K562 (cell line): ENCODE measurements around the gene TRIM38. TPM values are rescaled to one million over a fixed set of nuclear protein-coding genes. Genes with fewer than 3 reads are reported as not detected.

Source experiments
- AFF4 ChIP-seq: sonication (generic); formaldehyde crosslinking; IDR thresholded peaks from 2 replicates; pipeline ENCODE4 v1.8.0; 2023; ENCODE audit warnings: mild to moderate bottlenecking, missing genetic modification reagents
- DPF2 ChIP-seq: fragments of 450-650 bp; IDR thresholded peaks from 2 replicates; pipeline ENCODE4 v1.6.1; 2016
- ETS1 ChIP-seq: conservative IDR thresholded peaks from 2 replicates; pipeline ENCODE4 v1.6.1; 2011; ENCODE audit warnings: low read depth, mild to moderate bottlenecking, low read length; ENCODE audit not compliant: control insufficient read depth
- HDGF ChIP-seq: fragments of 450-650 bp; IDR thresholded peaks from 2 replicates; pipeline ENCODE4 v1.6.1; 2016
- ID3 ChIP-seq, 2 experiments: fragments of 250-450 bp in 1 of 2; fragments of 450-650 bp in 1 of 2; sonication (Bioruptor Pico) in 1 of 2; IDR thresholded peaks; 2 replicates each; pipeline versions ENCODE4 v1.6.1 to v1.8.0; 2016 to 2021; ENCODE audit warnings: mild to moderate bottlenecking in 2 of 2, moderate library complexity in 2 of 2, missing compliant biosample characterization in 1 of 2, missing genetic modification characterization in 1 of 2
- NFE2 ChIP-seq: IDR thresholded peaks from 2 replicates; pipeline ENCODE4 v1.6.1; 2014; ENCODE audit warnings: antibody characterized with exemption, low read depth
- NFE2L1 ChIP-seq: fragments of 450-650 bp; IDR thresholded peaks from 2 replicates; pipeline ENCODE4 v1.6.1; 2016; ENCODE audit warnings: missing genetic modification characterization, low read depth, mild to moderate bottlenecking, missing compliant biosample characterization, moderate library complexity, borderline replicate concordance
- NFIC ChIP-seq: fragments of 450-650 bp; IDR thresholded peaks from 2 replicates; pipeline ENCODE4 v1.6.1; 2017; ENCODE audit warnings: mild to moderate bottlenecking, inconsistent platforms
- NR2C1 ChIP-seq, 2 experiments: fragments of 450-650 bp; IDR thresholded peaks; 2 replicates each; pipeline ENCODE4 v1.6.1; 2017; ENCODE audit warnings: mild to moderate bottlenecking in 2 of 2, antibody characterized with exemption in 1 of 2, inconsistent platforms in 1 of 2, missing compliant biosample characterization in 1 of 2, missing genetic modification characterization in 1 of 2
- POLR2AphosphoS2 ChIP-seq: IDR thresholded peaks from 2 replicates; pipeline ENCODE4 v1.6.1; 2012; ENCODE audit warnings: low read length, improper control_type of control experiment
- PREB ChIP-seq: sonication (generic); formaldehyde crosslinking; IDR thresholded peaks from 2 replicates; pipeline ENCODE4 v1.8.1; 2023; ENCODE audit warnings: mild to moderate bottlenecking, missing genetic modification reagents
- RBM14 ChIP-seq: fragments of 200-400 bp; formaldehyde crosslinking; IDR thresholded peaks from 2 replicates; pipeline ENCODE4 v1.6.1; 2018; ENCODE audit warnings: low read depth, mild to moderate bottlenecking, low read length, moderate library complexity, borderline replicate concordance; ENCODE audit not compliant: insufficient read depth
- SMARCE1 ChIP-seq: fragments of 450-650 bp; IDR thresholded peaks from 2 replicates; pipeline ENCODE4 v1.7.1; 2016; ENCODE audit warnings: mild to moderate bottlenecking
- TCF7 ChIP-seq: sonication (generic); IDR thresholded peaks from 2 replicates; pipeline ENCODE4 v1.6.1; 2016; ENCODE audit warnings: antibody characterized with exemption, borderline replicate concordance
- TSHZ1 ChIP-seq: fragments of 250-450 bp; sonication (Bioruptor Pico); IDR thresholded peaks from 2 replicates; pipeline ENCODE4 v1.4.0; 2020; ENCODE audit warnings: mild to moderate bottlenecking, moderate library complexity
- ZFP1 ChIP-seq: fragments of 450-650 bp; formaldehyde crosslinking; IDR thresholded peaks from 2 replicates; pipeline ENCODE4 v1.4.0; 2020; ENCODE audit warnings: mild to moderate bottlenecking, mixed read lengths
- ZNF282 ChIP-seq: sonication (generic); formaldehyde crosslinking; IDR thresholded peaks from 2 replicates; pipeline ENCODE4 v1.8.1; 2023; ENCODE audit warnings: missing genetic modification reagents
- ZSCAN29 ChIP-seq: fragments of 450-650 bp; IDR thresholded peaks from 2 replicates; pipeline ENCODE4 v1.6.1; 2017
- polyA plus RNA-seq, 8 experiments: library from polyadenylated mRNA; depleted of rRNA in 4 of 8; stranded (reverse) in 5 of 8; unstranded in 3 of 8; fragments of >200 nt; fragmentation: Nextera tagmentation in 2 of 8; fragmentation: Illumina TruSeq in 1 of 8; extraction: Ambion mirVana in 2 of 8; extraction: Trizol in 1 of 8; gene quantifications; 2 replicates each; pipeline versions ENCODE4 v1.2.1 to v1.2.3, GENCODE V29; 2011 to 2014; ENCODE audit warnings: inconsistent platforms in 1 of 8, missing spikeins in 1 of 8
- total RNA-seq, 7 experiments: library from RNA; depleted of rRNA in 6 of 7; stranded (reverse); fragments of >200 nt in 6 of 7; fragmentation: Illumina TruSeq in 2 of 7; extraction: Trizol in 2 of 7; gene quantifications; 2 replicates each; pipeline versions ENCODE4 v1.2.1 to v1.2.3, GENCODE V29; 2011 to 2021; ENCODE audit warnings: low replicate concordance in 1 of 7

The TRIM38 gene
- total and polyA plus RNA-seq, 9 of the 15 experiments (the other 6 are each of a cell fraction or from before 2014, with no cell fraction given) = 1.7 to 6.7 (median 6.3) TPM

GRCh38 chr6:25971187-25971821 is 8.7 kb downstream of the TRIM38 start (continued):
- TF ChIP-seq ZNF282 (CRISPR knock-in tag) = no peak
- TF ChIP-seq NFIC = peak; percentile 83
- TF ChIP-seq POLR2AphosphoS2 = no peak
- TF ChIP-seq SMARCE1 = peak; percentile 98
- TF ChIP-seq ID3 (CRISPR knock-in tag; IDR thresholded peaks at IDR 0.05) = no peak
- peak; percentile 33; the same call in 1 of the 2 replicates for TF ChIP-seq ID3 (tag; IDR thresholded peaks at IDR 0.05)
- TF ChIP-seq AFF4 (CRISPR knock-in tag) = no peak
- TF ChIP-seq HDGF = 0 out of 2 replicates have a peak, but pooled peaks have one; percentile 64
- TF ChIP-seq NFE2L1 (tag) = peak; percentile 22; the same call in 1 of the 2 replicates
- TF ChIP-seq ETS1 = no peak
- TF ChIP-seq ZSCAN29 = no peak
- peak; percentile 97 for TF ChIP-seq DPF2
- no peak for TF ChIP-seq TCF7
- no peak for TF ChIP-seq ZFP1 (CRISPR knock-in tag)
- TF ChIP-seq NR2C1 (IDR thresholded peaks at IDR 0.05) = no peak
- no peak for TF ChIP-seq NR2C1 (tag; IDR thresholded peaks at IDR 0.05)
- peak; percentile 99 for TF ChIP-seq NFE2
- TF ChIP-seq RBM14 = no peak
- TF ChIP-seq PREB (CRISPR knock-in tag) = no peak
- TF ChIP-seq TSHZ1 (CRISPR knock-in tag) = no peak
